Measurements from ENCODE around the gene MAP3K10.

- TF ChIP-seq EZH2 (IDR thresholded peaks at IDR 0.05; ENCODE audit: borderline replicate concordance, insufficient read depth, low read depth, low read length, poor library complexity, severe bottlenecking) (no peak), CTCF (IDR thresholded peaks at IDR 0.05) (no peak)
Observed at GRCh38 chr19:40155749-40156265, 35.4 kb upstream of the MAP3K10 start.
